Muscle of back (tissue), 13 donors: ENCODE data around the gene AMY2B. TPM values are rescaled to one million over a fixed set of nuclear protein-coding genes. Genes with fewer than 3 reads are reported as not detected.
"Not testable (repeated sequence)": the region's sequence is repeated elsewhere in the genome, so short reads cannot be mapped to it uniquely, and the experiment has no call there.

Experiments used
- DNase-seq, 3 donors: peaks; one replicate each; pipeline versions ENCODE4 v3.0.0 to v3.0.0-alpha.2; 2013
- long read RNA-seq, 9 donors: transcript quantifications; one replicate each; lab custom pipeline, GENCODE V29; 2026
- polyA plus RNA-seq, 10 donors: library from polyadenylated mRNA; unstranded; fragments of 120-200 nt; gene quantifications; one replicate each; pipeline ENCODE4 v1.2.1, GENCODE V29; 2013; ENCODE audit not compliant: insufficient read length in 10 of 10

The AMY2B gene
- 10 to 100 TPM in 4 of 10 donors, 1 to 10 TPM in 6; 4.6 to 26.7 (median 7.6) TPM for polyA plus RNA-seq
- long read RNA-seq, donor 1 = 0 reads
- long read RNA-seq, donor 2 = 0 reads
- long read RNA-seq, donor 3 = 0 reads
- long read RNA-seq, donor 4 = 0 reads
- long read RNA-seq, donor 5 = 0 reads
- long read RNA-seq, donor 6 = 0 reads
- long read RNA-seq, donor 7 = 0 reads
- long read RNA-seq, donor 8 = 0 reads
- long read RNA-seq, donor 9 = 0 reads

DNA sequence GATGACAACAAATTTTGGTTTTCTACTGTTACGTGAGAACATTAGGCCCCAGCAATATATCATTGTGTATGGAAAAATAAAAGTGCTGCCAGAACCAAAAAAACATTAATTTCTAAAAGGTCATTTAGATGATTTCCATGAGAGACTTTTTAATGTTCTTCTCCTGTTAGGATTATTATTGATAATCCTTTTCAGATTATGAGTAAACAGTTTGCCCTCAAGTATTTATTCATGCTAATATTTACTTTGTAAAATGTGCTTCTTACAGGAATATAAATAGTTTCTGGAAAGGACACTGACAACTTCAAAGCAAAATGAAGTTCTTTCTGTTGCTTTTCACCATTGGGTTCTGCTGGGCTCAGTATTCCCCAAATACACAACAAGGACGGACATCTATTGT, at the start of gene AMY2B:
Gene AMY2B, plus strand, starts transcription at position 301 of the 400 bp plus-strand sequence. Its CDS starts 14 bp downstream, at position 315.
- not testable (repeated sequence) for DNase-seq

DNA sequence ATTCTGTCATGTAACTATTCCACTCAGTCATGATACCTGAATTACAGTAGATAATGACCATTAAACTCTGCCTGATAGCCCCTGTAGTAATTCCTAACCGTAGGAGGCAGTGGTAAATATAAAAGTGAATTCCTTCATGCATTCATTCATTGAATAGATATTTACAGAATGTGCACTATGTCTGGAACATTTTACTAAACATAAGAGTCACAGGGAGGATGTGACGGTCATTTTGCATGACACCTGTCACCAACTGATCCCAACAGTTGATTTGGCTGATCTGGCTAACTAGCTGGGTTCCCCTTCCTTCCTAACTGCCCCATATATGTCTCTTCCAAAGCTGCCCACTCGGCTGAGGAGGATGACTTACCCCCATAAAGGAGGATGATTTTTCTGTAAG, 48.0 kb upstream of the AMY2B start:
- DNase-seq = no peak

DNA sequence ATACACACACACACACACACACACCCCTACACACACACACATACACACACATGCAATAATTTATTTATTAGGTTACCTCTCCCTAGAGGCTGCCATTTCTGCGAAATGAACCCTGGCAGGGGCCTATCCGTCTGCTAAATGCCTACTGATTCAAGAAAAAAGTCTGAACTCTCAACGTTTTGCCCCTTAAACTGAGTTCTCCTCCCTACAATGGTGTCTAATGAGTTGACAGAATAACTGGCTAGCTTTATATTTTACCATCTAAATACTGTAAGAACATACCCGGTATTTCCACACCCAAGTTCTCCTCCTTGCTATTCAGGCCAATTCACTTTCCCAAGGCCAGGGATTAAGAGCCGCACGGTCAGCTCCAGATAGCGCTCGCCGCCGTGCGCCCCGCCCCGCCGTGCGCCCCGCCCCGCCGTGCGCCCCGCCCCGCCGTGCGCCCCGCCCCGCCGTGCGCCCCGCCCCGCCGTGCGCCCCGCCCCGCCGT, 46.2 kb upstream of the AMY2B start:
- peak; percentile 32 to 72 (median 42) for DNase-seq

DNA sequence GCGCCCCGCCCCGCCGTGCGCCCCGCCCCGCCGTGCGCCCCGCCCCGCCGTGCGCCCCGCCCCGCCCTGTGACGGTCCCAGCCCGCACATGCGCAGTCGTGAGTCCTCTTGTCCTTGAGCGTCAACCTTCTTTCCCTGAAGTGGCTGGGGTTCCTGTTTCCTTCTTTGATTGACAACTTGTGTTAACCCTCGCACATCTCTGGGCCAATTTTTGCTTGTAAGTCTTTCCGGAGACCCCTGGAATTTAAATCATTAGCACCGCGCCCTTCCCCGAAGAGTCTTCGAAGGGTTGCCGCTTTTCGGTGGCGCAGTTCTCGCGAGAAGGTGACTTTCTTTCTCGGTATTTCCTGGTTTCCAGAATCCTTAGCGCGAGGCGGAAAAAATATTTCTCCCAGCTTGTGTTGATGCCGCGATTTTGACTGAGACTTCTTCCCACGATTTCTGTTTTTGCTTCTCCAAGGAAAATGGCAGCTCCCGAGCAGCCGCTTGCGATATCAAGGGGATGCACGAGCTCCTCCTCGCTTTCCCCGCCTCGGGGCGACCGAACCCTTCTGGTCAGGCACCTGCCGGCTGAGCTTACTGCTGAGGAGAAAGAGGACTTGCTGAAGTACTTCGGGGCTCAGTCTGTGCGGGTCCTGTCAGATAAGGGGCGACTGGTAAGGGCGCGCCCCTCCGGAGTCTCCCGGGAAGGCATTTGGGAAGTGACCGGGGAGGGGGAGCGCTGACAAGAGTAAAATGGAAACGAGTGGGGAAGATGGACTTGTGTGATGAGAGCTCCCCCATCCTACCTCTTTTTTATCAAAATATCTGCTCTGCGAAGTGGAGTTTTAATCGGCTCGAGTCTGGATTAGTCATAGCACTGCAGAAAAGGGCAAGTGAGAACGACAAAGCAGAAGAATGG, 45.5 kb upstream of the AMY2B start, which contains the start of gene RNPC3:
Gene RNPC3, plus strand, starts transcription at position 93 of the 901 bp plus-strand sequence. Its CDS starts 372 bp downstream, at position 465.
- peak; percentile 94 to 97 (median 95) for DNase-seq

DNA sequence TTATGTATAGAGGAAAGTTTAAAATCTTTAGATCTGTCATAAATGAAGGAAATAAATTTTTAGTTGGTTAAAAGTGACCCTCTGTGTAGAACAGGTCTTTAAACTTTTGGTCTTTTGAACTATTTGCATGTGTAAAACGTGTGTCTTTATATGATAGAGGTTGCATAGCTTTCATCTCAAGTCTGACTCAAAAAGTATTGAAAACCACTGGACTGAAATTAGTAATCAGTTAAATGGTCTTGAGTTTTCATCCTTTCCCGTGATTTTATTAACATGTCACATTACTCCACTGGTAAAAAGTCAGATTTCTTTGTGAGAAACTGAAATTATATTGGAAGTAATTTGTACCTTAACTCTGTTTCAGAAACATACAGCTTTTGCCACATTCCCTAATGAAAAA, 44.1 kb upstream of the AMY2B start:
- no peak for DNase-seq

DNA sequence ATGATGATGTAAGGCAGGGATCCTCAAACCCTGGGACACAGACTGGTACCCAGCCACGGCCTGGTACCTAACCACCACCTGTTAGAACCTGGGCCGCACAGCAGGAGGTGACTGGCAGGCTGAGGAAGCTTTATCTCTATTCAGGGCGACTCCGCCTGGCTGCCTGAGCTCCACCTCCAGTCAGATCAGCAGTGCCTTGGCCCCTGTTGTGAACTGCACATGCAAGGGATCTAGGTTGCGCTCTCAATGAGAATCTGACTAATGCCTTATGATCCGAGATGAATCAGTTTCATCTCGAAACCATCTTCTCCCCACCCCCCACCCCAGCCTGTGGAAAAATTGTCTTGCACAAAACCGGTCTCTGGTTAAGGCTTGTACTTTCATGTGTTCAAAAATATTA, 41.6 kb upstream of the AMY2B start:
- DNase-seq = no peak

DNA sequence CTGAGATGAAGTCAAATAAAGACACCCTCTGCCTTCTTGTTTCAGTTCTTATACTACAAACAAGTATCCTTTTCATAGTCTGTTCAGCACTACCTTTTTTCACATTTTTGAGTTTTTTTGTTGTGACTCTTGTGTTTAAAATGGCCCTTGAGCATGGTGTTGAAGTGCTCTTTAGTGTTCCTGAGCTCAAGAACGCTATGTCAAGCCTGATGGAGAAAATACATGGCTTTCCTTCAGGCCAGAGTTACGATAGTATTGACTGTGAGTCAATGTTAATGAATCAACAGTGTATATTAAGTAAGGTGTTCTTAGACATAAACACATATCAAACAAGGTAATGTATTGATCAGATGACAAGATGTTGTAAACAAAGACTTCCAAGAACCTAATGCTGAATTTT, 33.2 kb upstream of the AMY2B start:
- no peak for DNase-seq

DNA sequence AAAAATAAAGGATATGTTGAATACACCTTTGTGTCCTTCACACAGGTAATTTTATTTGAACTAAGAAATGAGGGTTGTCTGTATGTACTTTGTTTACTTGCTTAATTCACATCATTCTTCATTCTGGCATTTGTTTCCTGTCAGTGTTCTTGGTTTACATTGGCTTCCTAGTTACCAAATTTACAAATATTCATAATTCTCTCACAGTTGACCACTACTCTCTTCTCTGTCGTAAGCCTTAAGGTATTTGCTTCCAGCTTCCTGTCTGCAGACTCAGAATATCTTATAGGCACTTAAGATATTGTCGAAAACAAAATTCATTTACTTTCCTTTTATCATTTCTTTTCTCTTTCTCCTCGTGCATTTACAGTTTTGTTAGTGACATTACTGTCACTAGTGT, 30.0 kb upstream of the AMY2B start:
- DNase-seq = no peak

DNA sequence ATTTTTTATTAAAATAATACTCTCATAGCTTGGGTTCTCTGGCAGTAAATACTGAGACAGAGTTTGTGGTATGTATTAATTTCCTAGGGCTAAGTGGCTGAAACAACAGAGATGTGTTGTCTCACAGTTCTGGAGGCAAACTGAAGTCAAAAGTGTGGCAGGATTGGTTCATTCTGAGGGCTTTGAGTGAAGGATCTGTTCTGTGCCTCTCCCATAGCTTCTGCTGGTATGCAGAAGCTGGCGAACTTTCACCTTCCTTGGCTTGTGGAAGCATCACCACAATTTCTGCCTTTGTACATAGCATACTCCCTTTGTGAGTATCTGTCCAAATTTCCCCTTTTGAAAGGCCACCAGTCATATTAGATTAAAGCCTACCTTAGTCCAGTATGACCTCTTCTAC, 24.9 kb upstream of the AMY2B start:
- no peak for DNase-seq

DNA sequence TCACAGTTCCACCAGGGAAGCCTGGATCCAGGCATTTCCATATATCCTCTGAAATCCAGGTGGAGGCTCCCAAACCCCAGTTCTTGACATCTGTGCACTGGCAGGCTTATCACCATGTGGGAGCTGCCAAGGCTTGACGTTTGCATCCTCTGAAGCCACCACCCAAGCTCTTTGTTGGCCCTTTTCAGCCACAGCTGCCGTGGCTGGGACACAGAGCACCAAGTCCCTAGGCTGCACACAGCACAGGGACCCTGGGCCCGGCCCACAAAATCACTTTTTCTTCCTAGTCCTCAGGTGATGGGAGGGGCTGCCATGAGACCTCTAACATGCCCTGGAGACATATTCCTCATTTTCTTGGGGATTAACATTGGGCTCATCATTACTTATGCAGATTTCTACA, 23.5 kb upstream of the AMY2B start:
- DNase-seq = no peak

DNA sequence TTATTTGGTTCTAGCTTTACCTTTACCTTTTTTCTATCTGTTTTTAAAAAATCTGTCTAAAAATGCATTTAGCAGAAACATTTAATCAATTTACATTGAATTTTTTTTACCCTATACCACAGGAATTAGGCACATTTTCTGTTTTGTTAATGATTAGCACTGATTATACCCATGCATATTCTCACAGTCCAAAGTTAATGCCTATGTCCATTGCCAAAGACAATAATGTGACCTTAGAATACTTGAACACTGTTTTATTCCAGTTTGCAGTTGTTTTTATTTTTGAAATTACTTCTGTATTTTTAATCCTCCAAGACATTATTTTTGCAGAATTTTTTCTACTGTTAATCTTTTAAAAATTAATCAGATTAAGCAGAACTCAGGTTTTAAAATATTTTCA, 11.0 kb upstream of the AMY2B start:
- no peak for DNase-seq

DNA sequence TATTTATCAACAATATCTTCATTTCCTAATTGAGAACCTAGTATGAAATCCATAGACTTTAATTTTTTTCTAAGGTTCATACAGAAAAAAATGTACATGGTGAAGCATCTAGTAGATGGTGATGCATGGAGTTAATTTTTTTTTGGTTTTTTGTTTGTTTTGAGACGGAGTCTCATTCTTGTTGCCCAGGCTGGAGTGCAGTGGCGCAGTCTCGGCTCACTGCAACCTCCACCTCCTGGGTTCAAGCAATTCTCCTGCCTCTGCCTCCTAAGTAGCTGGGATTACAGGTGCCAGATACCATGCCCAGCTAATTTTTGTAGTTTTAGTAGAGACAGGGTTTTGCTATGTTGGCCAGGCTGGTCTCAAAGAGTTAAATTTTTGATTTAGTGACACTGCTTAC, 10.3 kb upstream of the AMY2B start:
- DNase-seq = not testable (repeated sequence)

DNA sequence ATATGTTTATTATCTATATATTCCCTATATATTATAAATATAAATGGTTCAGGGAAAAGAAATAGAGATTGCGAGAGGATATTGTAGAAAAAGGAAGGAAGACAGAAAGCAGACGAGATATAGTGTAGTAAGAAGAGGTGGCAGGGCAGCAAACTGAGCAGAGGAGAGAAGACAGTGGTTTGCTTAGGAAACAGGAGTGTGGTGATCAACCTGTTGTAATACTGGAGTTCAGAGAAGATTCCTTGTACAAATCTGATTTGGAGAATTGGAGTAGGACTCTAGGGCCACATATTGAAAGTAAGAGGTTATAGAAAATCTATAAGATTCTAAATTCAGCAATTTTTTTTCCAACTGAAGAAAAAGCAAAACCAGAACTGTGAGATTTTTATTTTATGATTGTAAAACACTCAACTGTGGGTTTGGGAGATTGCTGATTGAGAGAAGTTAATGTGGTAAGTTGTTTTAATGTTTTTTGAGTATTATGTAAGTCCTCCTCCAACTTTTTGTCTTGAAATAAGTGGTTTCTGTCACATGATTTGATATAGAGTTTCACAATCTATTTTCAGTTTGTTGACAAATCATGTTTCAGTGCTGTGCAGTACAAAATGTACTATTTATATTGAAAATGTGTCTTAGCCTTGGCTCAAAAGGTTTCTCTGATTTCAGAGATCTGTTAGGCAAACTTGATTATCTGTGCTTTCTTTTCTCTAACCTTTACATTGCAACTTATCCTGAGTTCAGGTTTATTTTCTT, 9.6 kb upstream of the AMY2B start:
- DNase-seq = no peak

DNA sequence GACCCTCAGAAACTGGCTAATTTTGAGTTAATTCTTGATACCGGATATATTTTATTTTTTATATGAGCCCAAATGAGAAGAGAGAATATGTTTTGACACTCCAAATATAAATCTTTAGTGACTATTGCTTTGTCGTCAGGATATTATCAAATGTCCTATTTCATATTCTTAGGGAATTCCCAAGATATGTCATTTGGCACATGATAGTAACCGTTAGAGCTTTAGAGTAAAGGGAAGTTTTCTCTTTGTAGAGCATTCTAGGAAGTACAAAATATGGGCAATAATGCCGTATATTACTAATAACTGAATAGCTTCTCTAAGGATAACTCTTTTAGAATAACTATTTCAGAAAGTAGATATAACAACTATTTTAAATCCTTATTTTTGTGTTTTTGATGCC, 8.3 kb upstream of the AMY2B start:
- no peak for DNase-seq

DNA sequence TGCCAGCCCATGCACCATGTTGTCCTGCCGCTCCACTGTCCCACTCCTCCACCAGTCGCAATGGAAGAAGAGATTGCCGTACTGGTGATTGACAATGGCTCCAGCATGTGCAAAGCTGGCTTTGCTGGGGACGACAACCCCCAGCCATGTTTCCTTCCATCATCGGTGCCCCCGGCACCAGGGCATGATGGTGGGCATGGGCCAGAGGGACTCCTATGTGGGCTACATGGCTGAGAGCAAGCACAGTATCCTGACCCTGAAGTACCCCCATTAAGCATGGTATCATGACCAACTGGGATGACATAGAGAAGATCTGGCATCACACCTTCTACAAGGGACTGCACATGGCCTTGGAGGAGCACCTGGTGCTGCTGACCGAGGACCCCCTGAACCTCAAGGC, 1.9 kb upstream of the AMY2B start:
- no peak for DNase-seq

DNA sequence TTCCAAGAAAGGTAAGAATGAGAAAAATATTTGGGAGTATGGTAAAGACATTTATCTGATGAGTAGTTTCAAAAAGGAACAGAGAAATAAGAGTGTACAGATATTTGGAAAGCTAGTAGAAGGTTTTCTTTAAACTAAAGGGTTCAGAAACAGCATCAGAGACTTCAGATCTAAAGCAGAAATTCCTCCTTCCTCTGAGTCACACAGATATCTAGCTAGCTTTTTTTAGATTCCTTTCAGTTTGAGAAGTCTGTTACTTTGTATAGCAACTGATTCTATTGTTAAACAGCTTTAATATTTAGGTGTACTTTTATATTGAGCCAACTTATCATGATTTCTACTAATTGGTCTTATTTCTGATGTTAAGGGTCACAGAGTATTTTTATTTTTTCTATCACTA, 4.7 kb downstream of the AMY2B start:
- DNase-seq = no peak

DNA sequence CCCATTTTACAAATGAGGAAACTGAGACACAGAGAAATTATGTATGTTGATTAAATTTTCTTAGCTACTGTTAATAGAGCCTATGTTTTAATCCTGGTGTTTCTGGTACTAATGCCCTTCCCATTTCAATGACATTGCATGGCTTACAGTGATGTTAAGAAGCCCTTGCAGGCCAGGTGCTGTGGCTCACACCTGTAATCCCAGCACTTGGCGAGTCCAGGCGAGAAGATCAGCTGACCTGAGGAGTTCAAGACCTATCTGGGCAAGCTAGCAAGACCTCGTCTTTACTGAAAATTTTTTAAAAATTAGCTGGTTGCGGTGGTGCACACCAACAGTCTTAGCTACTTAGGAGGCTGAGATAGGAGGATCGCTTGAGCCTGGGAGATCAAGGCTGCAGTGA, 5.4 kb downstream of the AMY2B start:
- DNase-seq = not testable (repeated sequence)

DNA sequence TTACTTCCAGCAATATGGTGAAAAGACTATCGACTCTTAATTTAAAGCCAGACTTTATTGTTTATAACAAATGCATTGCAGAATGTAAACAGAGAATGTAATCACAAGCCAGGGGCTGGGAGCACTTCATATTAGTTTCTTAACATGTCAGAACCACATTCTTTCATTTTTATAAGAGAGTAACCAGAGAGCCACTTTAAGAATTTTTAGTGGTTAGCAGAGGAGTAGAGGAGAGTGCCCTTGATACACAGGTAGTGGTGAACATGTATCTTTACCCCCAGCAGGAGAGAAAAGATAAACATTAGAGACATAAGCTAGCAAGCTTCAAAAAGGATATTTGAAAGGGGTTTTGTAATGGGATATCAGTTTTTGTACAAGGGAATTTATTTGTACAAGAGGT, 11.1 kb downstream of the AMY2B start:
- no peak for DNase-seq

DNA sequence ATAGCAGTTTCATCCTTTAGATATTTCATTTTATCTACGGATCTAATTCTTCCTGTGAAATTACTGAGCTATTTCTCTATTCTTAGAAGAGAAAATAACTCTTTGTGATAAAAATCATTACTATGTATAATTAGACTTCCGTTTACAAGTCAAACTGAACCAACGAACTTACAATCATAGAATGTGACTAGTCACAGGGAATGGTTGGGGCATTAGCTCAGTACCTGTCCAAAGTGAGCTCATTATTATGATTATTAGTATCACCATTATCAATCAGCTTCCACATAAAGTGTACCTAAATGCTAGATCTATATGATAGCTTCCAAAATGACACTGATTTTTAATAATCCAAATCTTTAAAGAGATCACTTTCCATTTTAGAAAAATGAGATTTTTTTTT, 12.5 kb downstream of the AMY2B start:
- no peak for DNase-seq

DNA sequence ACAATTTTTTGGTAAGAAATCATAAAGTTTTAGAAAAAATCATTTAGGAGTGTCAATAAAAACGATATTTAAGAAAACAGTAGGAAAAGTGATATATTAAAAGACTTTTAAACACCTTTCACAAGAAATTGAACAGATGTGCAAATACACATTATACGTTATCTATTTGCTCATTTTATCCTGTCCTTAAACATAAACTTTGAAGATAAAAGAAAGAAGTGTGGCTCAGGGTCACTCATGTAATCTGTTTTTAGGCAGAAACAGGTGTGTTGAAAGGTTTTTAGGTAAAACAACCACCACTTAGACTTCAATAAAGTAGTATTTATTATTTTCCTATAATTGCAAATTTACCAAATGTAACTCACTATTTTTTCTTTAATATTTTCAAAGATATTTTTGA, 13.1 kb downstream of the AMY2B start:
- no peak for DNase-seq

DNA sequence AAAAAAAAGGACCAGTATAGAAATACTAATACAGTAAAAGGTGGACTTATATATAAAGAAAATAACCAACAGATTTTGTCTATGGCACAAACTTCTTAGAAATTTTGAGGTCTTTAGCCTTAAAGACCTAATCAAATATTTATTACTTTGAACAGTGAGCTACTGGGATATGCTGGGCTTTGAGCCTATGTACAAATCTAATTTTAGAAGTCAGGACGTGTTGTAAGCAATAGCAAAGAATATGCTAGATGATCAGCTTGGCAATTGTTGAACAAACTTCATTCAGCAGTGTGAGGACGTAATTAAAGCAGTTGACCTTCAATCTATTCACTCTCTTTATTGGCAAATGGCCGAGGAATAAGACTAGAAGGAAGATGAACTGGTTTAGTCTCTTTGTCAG, 31.4 kb downstream of the AMY2B start:
- not testable (repeated sequence) for DNase-seq

DNA sequence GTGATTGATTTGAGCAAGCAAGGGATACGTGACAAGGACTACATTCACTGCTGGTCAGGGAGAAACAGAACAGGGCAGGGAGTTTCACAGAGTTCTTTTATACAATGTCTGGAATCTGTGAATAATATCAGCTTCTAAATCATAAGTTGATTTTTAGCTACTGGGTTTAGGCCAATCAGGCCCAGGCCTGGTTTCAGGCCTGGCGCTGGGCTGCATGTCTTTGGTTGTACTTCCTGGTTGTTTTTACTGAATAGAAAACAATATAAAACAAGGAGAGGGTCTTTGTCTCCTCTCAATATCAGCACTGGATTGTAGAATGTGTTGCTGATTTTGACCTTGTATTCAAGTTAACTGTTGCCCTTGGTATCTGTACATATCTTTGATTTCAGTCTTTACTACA, 45.0 kb downstream of the AMY2B start:
- DNase-seq = no peak
